ENCODE data around the gene PCYT2. TPM values are rescaled to one million over a fixed set of nuclear protein-coding genes. Genes with fewer than 3 reads are reported as not detected.

PCYT2 gene
- total RNA-seq, 1 donor from 2014 or later, result 10.5 TPM

DNA sequence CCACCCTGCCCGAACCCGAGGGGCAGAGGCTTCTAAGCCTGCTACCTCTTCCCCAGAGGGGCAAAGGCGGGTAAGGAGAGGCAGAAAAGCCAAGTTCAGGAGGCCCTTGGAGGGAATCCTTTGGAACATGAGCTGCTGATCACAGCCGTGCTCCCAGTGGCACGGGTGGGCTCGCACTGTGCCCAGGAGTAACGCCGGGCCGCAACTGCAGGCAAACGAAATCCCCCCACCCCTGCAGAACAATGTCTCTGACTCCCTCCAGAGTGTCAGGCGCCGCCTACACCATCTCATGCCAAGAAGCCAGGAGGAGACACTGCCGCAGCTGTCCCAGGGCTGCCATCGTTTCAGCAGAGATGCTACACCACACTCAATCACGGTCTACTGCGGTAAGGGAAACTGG lies 59.8 kb downstream of the PCYT2 start:
- DNase-seq, result no peak

Other genes starting within 250 kb of the PCYT2 start
- 6.3 TPM for gene OXLD1, start 244.8 kb downstream of the PCYT2 start, total RNA-seq
- 5.6 TPM for gene CCDC137, start 244.7 kb downstream of the PCYT2 start, total RNA-seq
- 32.1 TPM for gene ARL16, start 227.6 kb downstream of the PCYT2 start, total RNA-seq
- gene HGS, start 227.4 kb downstream of the PCYT2 start, total RNA-seq, result 31.7 TPM
- 12.2 TPM for gene MRPL12, start 208.0 kb downstream of the PCYT2 start, total RNA-seq
- gene SLC25A10, start 199.1 kb downstream of the PCYT2 start, total RNA-seq, result 10.6 TPM
- gene GCGR, start 107.2 kb downstream of the PCYT2 start, total RNA-seq, result not detected
- 111 TPM for gene MCRIP1, start 78.1 kb downstream of the PCYT2 start, total RNA-seq
- gene PPP1R27, start 76.3 kb downstream of the PCYT2 start, total RNA-seq, result 11.9 TPM
- gene P4HB, start 50.9 kb downstream of the PCYT2 start, total RNA-seq, result 389 TPM
- 78.2 TPM for gene ARHGDIA, start 40.1 kb downstream of the PCYT2 start, total RNA-seq
- 80.6 TPM for gene ALYREF, start 19.8 kb downstream of the PCYT2 start, total RNA-seq
- gene ANAPC11, start 19.7 kb downstream of the PCYT2 start, total RNA-seq, result 144 TPM
- 1.0 TPM for gene NPB, start 9.2 kb downstream of the PCYT2 start, total RNA-seq
- 9.1 TPM for gene SIRT7, start 6.8 kb upstream of the PCYT2 start, total RNA-seq
- 15.3 TPM for gene MAFG, start 16.3 kb upstream of the PCYT2 start, total RNA-seq
- gene PYCR1, start 25.9 kb upstream of the PCYT2 start, total RNA-seq, result 60.1 TPM
- gene MYADML2, start 35.8 kb upstream of the PCYT2 start, total RNA-seq, result 51.9 TPM
- 1.9 TPM for gene NOTUM, start 49.8 kb upstream of the PCYT2 start, total RNA-seq
- 21.7 TPM for gene ASPSCR1, start 66.2 kb upstream of the PCYT2 start, total RNA-seq
- gene CENPX, start 111.5 kb upstream of the PCYT2 start, total RNA-seq, result 31.2 TPM
- gene LRRC45, start 111.9 kb upstream of the PCYT2 start, total RNA-seq, result 8.5 TPM
- gene RAC3, start 120.3 kb upstream of the PCYT2 start, total RNA-seq, result 7.4 TPM
- 36.7 TPM for gene DCXR, start 126.3 kb upstream of the PCYT2 start, total RNA-seq
- 35.7 TPM for gene RFNG, start 140.4 kb upstream of the PCYT2 start, total RNA-seq
- gene GPS1, start 140.5 kb upstream of the PCYT2 start, total RNA-seq, result 70.5 TPM
- gene DUS1L, start 154.4 kb upstream of the PCYT2 start, total RNA-seq, result 45.1 TPM
- 33.8 TPM for gene FASN, start 186.8 kb upstream of the PCYT2 start, total RNA-seq